ENCODE data around the gene ASB4. TPM values are rescaled to one million over a fixed set of nuclear protein-coding genes. Genes with fewer than 3 reads are reported as not detected.
"Not testable (repeated sequence)": the region's sequence is repeated elsewhere in the genome, so short reads cannot be mapped to it uniquely, and the experiment has no call there.

ASB4 gene
- total and polyA plus RNA-seq, 2 experiments from 2014 or later, result not detected

DNA sequence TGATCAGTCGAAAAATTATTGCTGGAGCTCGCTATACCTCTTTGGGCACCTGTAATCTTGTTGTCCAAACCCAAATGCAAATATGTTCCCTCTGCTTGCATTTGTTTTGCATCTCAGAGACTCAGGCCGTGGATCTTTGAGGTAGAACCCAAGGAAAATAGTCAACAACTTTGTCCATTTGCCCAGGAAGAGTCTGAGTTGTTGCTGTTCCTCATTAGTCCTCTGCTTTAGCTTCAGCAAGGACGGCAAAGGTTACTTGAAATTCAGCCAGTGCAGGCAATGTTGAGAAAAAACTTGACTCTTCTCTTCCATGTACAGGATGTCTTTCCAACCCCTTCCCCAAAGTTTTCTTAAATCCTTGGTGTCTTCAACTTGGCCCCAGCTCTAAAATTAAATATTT lies 64.8 kb downstream of the ASB4 start:
- DNase-seq (ENCODE audit: low spot score) (no peak), ATAC-seq (no peak)
- Histone ChIP-seq H3K27ac (ENCODE audit: low read depth) (no peak overlapping the region), H3K4me2 (no peak overlapping the region), H3K79me2 (replicated peaks; ENCODE audit: insufficient read depth) (no peaks in the 10 kb centered on the region), H3K9me2 (ENCODE audit: insufficient read depth) (0 out of 2 replicates have a peak, but pooled peaks cover 3% of the 10 kb centered on the region), H4K20me1 (replicated peaks; ENCODE audit: insufficient read depth) (no peaks in the 10 kb centered on the region), H3K4me1 (ENCODE audit: insufficient read depth) (no peaks in the 10 kb centered on the region), H3K36me3 (ENCODE audit: insufficient read depth) (no peaks in the 10 kb centered on the region), H3F3A (replicated peaks; ENCODE audit: low read depth) (no peaks in the 10 kb centered on the region), H2AFZ (no peak overlapping the region), H3K4me3 (no peak overlapping the region), H3K27me3 (ENCODE audit: insufficient read depth) (no peaks in the 10 kb centered on the region)
- Mint-ChIP-seq H3K27ac (no peak overlapping the region), H3K36me3 (ENCODE audit: low read depth) (no peaks in the 10 kb centered on the region), H3K9me3 (peaks cover 4% of the 10 kb centered on the region; the same call in 1 of the 3 replicates), H3K4me3 (no peak overlapping the region), H3K4me1 (no peaks in the 10 kb centered on the region), H3K27me3 (ENCODE audit: insufficient read depth, low read depth, poor library complexity) (no peaks in the 10 kb centered on the region)
- TF ChIP-seq EZH2phosphoT487 (IDR thresholded peaks at IDR 0.05; ENCODE audit: unreplicated experiment), result no peak
- no peak for TF ChIP-seq POLR2AphosphoS5 (IDR thresholded peaks at IDR 0.05; ENCODE audit: low read depth)
- no peak for TF ChIP-seq NANOG (IDR thresholded peaks at IDR 0.05; ENCODE audit: borderline replicate concordance)
- TF ChIP-seq CTCF (conservative IDR thresholded peaks at IDR 0.05; ENCODE audit: low read depth in 2 of 2), result no peak
- TF ChIP-seq JUNB (IDR thresholded peaks at IDR 0.05; ENCODE audit: unreplicated experiment), result no peak
- TF ChIP-seq STAT1 (IDR thresholded peaks at IDR 0.05; ENCODE audit: unreplicated experiment), result no peak
- TF ChIP-seq ZNF462 (CRISPR knock-in tag; IDR thresholded peaks at IDR 0.05), result no peak
- TF ChIP-seq ZNF114 (CRISPR knock-in tag; IDR thresholded peaks at IDR 0.05), result no peak
- TF ChIP-seq CREB1 (CRISPR knock-in tag; IDR thresholded peaks at IDR 0.05; ENCODE audit: low read depth), result no peak

- H3K4me1 ChIP-seq (ENCODE audit: insufficient read depth); H3K4me1 Mint-ChIP-seq; H3K27ac ChIP-seq (ENCODE audit: low read depth); H3K27me3 Mint-ChIP-seq (ENCODE audit: insufficient read depth, low read depth, poor library complexity); H3K4me3 ChIP-seq; H3K9me3 Mint-ChIP-seq; H2AFZ ChIP-seq; DNase-seq (ENCODE audit: low spot score); H3K79me2 ChIP-seq (replicated peaks; ENCODE audit: insufficient read depth); H3K27ac Mint-ChIP-seq; H3K27me3 ChIP-seq (ENCODE audit: insufficient read depth); H3K4me2 ChIP-seq; H3K4me3 Mint-ChIP-seq; H3K36me3 Mint-ChIP-seq (ENCODE audit: low read depth); H3F3A ChIP-seq (replicated peaks; ENCODE audit: low read depth); H3K36me3 ChIP-seq (ENCODE audit: insufficient read depth); H4K20me1 ChIP-seq (replicated peaks; ENCODE audit: insufficient read depth); ATAC-seq; H3K9me2 ChIP-seq (ENCODE audit: insufficient read depth): not testable (repeated sequence)
These were observed 66.5 kb downstream of the ASB4 start for GRCh38 chr7:95552010-95552926.

Data from GM23338 (cell line).